HepG2 (cell line): ENCODE data around the gene CECR2. TPM values are rescaled to one million over a fixed set of nuclear protein-coding genes. Genes with fewer than 3 reads are reported as not detected.

Experiments
- GZF1 ChIP-seq: sonication (generic); formaldehyde crosslinking; IDR thresholded peaks from 2 replicates; pipeline ENCODE4 v1.5.1; 2020; ENCODE audit warnings: mild to moderate bottlenecking, missing genetic modification reagents
- MEIS1 ChIP-seq: sonication (generic); formaldehyde crosslinking; IDR thresholded peaks from 2 replicates; pipeline ENCODE4 v1.9.0; 2021; ENCODE audit warnings: mild to moderate bottlenecking, missing genetic modification reagents, moderate library complexity, borderline replicate concordance
- NR2F6 ChIP-seq, 2 experiments: IDR thresholded peaks; 2 replicates each; pipeline ENCODE4 v1.6.1; 2016; ENCODE audit warnings: antibody characterized with exemption in 1 of 2, mild to moderate bottlenecking in 1 of 2
- PAF1 ChIP-seq: IDR thresholded peaks from 2 replicates; pipeline ENCODE4 v1.6.1; 2016; ENCODE audit warnings: missing genetic modification reagents, missing compliant biosample characterization
- SOX6 ChIP-seq, 2 experiments: fragments of 450-650 bp in 1 of 2; sonication (generic) in 1 of 2; formaldehyde crosslinking in 1 of 2; IDR thresholded peaks; 2 replicates each; pipeline versions ENCODE4 v1.4.0 to v1.6.1; 2017 to 2020; ENCODE audit warnings: antibody characterized with exemption in 1 of 2, mild to moderate bottlenecking in 1 of 2, missing genetic modification reagents in 1 of 2
- SP4 ChIP-seq: sonication (generic); formaldehyde crosslinking; IDR thresholded peaks from 2 replicates; pipeline ENCODE4 v1.8.1; 2023; ENCODE audit warnings: mild to moderate bottlenecking, missing genetic modification reagents
- TCF7L2 ChIP-seq: IDR thresholded peaks from 2 replicates; pipeline ENCODE4 v1.6.1; 2011; ENCODE audit warnings: mild to moderate bottlenecking, low read depth, low read length, moderate library complexity
- THAP11 ChIP-seq: IDR thresholded peaks from 2 replicates; pipeline ENCODE4 v1.6.1; 2016; ENCODE audit warnings: missing biosample characterization, missing genetic modification reagents
- ZFP37 ChIP-seq: sonication (generic); formaldehyde crosslinking; IDR thresholded peaks from 2 replicates; pipeline ENCODE4 v1.4.0; 2020; ENCODE audit warnings: missing genetic modification reagents, borderline replicate concordance
- polyA plus RNA-seq, 8 experiments: library from polyadenylated mRNA; depleted of rRNA in 3 of 8; stranded (reverse) in 7 of 8; unstranded in 1 of 8; fragments of >200 nt; fragmentation: Illumina TruSeq in 4 of 8; extraction: Trizol in 4 of 8; gene quantifications; 2 replicates each; pipeline versions ENCODE4 v1.2.1 to v1.2.3, GENCODE V29; 2011 to 2016; ENCODE audit warnings: low read depth in 4 of 8, missing spikeins in 1 of 8, mixed read lengths in 1 of 8; ENCODE audit not compliant: insufficient read depth in 1 of 8
- total RNA-seq, 5 experiments: library from RNA; depleted of rRNA; stranded (reverse); fragments of >200 nt; fragmentation: Illumina TruSeq; extraction: Trizol; gene quantifications; 2 replicates each; pipeline ENCODE4 v1.2.3, GENCODE V29; 2016; ENCODE audit warnings: low read depth in 1 of 5
- TF ChIP-seq, protein P1 (sequence below): sonication (generic); formaldehyde crosslinking; IDR thresholded peaks from 2 replicates; pipeline ENCODE4 v1.5.1; 2020; ENCODE audit warnings: mild to moderate bottlenecking, missing genetic modification reagents, borderline replicate concordance
- TF ChIP-seq, protein P2 (sequence below): IDR thresholded peaks from 2 replicates; pipeline ENCODE4 v1.6.1; 2016
- TF ChIP-seq, protein P3 (sequence below): sonication (generic); formaldehyde crosslinking; IDR thresholded peaks from 2 replicates; pipeline ENCODE4 v1.4.0; 2020; ENCODE audit warnings: missing genetic modification reagents
- TF ChIP-seq, protein P4 (sequence below): sonication (generic); formaldehyde crosslinking; IDR thresholded peaks from 2 replicates; pipeline ENCODE4 v1.4.0; 2020; ENCODE audit warnings: missing genetic modification reagents
- TF ChIP-seq, protein P5 (sequence below): sonication (generic); formaldehyde crosslinking; IDR thresholded peaks from 2 replicates; pipeline ENCODE4 v1.5.1; 2020; ENCODE audit warnings: missing genetic modification reagents, mild to moderate bottlenecking, borderline replicate concordance

The CECR2 gene
- total and polyA plus RNA-seq, 2 of the 13 experiments (the other 11 are each of a cell fraction or from before 2014, with no cell fraction given), result not detected

DNA sequence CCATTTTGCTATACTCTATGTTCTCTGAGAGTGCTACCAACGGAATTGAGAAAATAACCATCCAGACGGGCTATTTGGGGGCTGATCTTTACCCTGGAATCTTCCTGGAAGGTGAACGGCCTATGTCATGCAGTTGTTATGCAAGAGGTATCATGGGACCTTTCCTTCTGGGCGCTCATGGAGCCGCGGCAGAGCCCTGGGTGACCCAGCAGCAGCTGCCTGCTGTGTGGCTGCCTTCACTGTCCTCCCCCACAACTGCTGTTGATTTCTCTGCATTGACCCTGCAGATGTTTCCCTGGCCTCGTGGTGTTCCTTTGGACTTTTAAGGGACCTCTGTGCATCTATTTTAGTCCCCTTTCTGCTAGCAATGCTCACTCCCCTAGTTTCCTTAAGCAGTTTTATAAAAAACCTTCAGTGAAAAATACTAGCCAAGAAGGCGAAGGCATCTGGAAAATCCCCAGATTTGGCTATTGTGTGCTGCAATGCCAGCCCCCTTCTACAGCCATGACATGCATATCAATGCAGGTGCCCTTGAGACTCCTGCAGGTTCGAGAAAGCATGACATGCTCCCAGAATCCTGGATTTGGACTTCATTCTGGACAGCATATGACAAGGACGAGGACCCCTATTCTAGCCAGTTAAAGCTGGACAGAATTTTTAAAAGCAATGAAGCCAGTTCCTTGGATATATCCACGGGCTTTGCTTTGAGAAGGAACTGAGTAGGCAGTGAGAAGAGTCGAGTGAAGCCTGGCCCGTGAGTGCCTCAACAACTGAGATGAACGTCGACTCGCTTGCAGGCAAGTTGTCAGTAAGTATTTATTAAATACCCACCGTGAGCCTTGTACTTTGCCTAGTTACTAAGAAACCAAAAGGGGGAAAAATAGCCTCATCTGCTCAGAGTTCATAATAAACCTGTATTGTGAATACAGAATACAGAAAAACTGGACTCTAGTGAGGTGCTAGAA lies 193.9 kb downstream of the CECR2 start, which contains the start of gene SLC25A18 (continued):
- TF ChIP-seq, protein P1, sequence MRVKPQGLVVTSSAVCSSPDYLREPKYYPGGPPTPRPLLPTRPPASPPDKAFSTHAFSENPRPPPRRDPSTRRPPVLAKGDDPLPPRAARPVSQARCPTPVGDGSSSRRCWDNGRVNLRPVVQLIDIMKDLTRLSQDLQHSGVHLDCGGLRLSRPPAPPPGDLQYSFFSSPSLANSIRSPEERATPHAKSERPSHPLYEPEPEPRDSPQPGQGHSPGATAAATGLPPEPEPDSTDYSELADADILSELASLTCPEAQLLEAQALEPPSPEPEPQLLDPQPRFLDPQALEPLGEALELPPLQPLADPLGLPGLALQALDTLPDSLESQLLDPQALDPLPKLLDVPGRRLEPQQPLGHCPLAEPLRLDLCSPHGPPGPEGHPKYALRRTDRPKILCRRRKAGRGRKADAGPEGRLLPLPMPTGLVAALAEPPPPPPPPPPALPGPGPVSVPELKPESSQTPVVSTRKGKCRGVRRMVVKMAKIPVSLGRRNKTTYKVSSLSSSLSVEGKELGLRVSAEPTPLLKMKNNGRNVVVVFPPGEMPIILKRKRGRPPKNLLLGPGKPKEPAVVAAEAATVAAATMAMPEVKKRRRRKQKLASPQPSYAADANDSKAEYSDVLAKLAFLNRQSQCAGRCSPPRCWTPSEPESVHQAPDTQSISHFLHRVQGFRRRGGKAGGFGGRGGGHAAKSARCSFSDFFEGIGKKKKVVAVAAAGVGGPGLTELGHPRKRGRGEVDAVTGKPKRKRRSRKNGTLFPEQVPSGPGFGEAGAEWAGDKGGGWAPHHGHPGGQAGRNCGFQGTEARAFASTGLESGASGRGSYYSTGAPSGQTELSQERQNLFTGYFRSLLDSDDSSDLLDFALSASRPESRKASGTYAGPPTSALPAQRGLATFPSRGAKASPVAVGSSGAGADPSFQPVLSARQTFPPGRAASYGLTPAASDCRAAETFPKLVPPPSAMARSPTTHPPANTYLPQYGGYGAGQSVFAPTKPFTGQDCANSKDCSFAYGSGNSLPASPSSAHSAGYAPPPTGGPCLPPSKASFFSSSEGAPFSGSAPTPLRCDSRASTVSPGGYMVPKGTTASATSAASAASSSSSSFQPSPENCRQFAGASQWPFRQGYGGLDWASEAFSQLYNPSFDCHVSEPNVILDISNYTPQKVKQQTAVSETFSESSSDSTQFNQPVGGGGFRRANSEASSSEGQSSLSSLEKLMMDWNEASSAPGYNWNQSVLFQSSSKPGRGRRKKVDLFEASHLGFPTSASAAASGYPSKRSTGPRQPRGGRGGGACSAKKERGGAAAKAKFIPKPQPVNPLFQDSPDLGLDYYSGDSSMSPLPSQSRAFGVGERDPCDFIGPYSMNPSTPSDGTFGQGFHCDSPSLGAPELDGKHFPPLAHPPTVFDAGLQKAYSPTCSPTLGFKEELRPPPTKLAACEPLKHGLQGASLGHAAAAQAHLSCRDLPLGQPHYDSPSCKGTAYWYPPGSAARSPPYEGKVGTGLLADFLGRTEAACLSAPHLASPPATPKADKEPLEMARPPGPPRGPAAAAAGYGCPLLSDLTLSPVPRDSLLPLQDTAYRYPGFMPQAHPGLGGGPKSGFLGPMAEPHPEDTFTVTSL (CRISPR knock-in tag), result no peak
- TF ChIP-seq, protein P2, sequence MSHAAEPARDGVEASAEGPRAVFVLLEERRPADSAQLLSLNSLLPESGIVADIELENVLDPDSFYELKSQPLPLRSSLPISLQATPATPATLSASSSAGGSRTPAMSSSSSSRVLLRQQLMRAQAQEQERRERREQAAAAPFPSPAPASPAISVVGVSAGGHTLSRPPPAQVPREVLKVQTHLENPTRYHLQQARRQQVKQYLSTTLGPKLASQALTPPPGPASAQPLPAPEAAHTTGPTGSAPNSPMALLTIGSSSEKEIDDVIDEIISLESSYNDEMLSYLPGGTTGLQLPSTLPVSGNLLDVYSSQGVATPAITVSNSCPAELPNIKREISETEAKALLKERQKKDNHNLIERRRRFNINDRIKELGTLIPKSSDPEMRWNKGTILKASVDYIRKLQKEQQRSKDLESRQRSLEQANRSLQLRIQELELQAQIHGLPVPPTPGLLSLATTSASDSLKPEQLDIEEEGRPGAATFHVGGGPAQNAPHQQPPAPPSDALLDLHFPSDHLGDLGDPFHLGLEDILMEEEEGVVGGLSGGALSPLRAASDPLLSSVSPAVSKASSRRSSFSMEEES (CRISPR knock-in tag), result peak; percentile 98
- TF ChIP-seq, protein P3, sequence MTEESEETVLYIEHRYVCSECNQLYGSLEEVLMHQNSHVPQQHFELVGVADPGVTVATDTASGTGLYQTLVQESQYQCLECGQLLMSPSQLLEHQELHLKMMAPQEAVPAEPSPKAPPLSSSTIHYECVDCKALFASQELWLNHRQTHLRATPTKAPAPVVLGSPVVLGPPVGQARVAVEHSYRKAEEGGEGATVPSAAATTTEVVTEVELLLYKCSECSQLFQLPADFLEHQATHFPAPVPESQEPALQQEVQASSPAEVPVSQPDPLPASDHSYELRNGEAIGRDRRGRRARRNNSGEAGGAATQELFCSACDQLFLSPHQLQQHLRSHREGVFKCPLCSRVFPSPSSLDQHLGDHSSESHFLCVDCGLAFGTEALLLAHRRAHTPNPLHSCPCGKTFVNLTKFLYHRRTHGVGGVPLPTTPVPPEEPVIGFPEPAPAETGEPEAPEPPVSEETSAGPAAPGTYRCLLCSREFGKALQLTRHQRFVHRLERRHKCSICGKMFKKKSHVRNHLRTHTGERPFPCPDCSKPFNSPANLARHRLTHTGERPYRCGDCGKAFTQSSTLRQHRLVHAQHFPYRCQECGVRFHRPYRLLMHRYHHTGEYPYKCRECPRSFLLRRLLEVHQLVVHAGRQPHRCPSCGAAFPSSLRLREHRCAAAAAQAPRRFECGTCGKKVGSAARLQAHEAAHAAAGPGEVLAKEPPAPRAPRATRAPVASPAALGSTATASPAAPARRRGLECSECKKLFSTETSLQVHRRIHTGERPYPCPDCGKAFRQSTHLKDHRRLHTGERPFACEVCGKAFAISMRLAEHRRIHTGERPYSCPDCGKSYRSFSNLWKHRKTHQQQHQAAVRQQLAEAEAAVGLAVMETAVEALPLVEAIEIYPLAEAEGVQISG (CRISPR knock-in tag), result no peak
- TF ChIP-seq, protein P4, sequence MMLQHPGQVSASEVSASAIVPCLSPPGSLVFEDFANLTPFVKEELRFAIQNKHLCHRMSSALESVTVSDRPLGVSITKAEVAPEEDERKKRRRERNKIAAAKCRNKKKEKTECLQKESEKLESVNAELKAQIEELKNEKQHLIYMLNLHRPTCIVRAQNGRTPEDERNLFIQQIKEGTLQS (CRISPR knock-in tag), result no peak
- no peak for TF ChIP-seq ZFP37 (CRISPR knock-in tag)
- no peak; the same call in 1 of the 2 replicates for TF ChIP-seq NR2F6 (IDR thresholded peaks at IDR 0.05)
- TF ChIP-seq NR2F6 (CRISPR knock-in tag; IDR thresholded peaks at IDR 0.05), result peak; percentile 57
- no peak for TF ChIP-seq TCF7L2
- TF ChIP-seq, protein P5, sequence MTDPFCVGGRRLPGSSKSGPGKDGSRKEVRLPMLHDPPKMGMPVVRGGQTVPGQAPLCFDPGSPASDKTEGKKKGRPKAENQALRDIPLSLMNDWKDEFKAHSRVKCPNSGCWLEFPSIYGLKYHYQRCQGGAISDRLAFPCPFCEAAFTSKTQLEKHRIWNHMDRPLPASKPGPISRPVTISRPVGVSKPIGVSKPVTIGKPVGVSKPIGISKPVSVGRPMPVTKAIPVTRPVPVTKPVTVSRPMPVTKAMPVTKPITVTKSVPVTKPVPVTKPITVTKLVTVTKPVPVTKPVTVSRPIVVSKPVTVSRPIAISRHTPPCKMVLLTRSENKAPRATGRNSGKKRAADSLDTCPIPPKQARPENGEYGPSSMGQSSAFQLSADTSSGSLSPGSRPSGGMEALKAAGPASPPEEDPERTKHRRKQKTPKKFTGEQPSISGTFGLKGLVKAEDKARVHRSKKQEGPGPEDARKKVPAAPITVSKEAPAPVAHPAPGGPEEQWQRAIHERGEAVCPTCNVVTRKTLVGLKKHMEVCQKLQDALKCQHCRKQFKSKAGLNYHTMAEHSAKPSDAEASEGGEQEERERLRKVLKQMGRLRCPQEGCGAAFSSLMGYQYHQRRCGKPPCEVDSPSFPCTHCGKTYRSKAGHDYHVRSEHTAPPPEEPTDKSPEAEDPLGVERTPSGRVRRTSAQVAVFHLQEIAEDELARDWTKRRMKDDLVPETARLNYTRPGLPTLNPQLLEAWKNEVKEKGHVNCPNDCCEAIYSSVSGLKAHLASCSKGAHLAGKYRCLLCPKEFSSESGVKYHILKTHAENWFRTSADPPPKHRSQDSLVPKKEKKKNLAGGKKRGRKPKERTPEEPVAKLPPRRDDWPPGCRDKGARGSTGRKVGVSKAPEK (CRISPR knock-in tag), result no peak
- TF ChIP-seq GZF1, result no peak
- TF ChIP-seq MEIS1 (CRISPR knock-in tag), result no peak; the same call in 1 of the 2 replicates
- TF ChIP-seq PAF1 (CRISPR knock-in tag), result no peak
- TF ChIP-seq SOX6 (IDR thresholded peaks at IDR 0.05), result no peak
- TF ChIP-seq SOX6 (CRISPR knock-in tag; IDR thresholded peaks at IDR 0.05), result peak; percentile 32
- 0 out of 2 replicates have a peak, but pooled peaks have one; percentile 28 for TF ChIP-seq SP4
- 0 out of 2 replicates have a peak, but pooled peaks have one; percentile 18 for TF ChIP-seq THAP11
